Medulla oblongata (tissue), 1 donor: Measurements from ENCODE around the gene CDPF1.

ENCODE experiments used
- DNase-seq: peaks from one replicate; pipeline ENCODE4 v3.0.0-alpha.2; 2015; ENCODE audit errors: extremely low spot score

The CDPF1 gene, protein sequence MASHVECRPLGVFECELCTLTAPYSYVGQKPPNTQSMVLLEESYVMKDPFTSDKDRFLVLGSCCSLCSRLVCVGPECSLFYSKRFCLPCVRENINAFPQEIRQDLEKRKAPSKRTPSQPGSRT

DNA sequence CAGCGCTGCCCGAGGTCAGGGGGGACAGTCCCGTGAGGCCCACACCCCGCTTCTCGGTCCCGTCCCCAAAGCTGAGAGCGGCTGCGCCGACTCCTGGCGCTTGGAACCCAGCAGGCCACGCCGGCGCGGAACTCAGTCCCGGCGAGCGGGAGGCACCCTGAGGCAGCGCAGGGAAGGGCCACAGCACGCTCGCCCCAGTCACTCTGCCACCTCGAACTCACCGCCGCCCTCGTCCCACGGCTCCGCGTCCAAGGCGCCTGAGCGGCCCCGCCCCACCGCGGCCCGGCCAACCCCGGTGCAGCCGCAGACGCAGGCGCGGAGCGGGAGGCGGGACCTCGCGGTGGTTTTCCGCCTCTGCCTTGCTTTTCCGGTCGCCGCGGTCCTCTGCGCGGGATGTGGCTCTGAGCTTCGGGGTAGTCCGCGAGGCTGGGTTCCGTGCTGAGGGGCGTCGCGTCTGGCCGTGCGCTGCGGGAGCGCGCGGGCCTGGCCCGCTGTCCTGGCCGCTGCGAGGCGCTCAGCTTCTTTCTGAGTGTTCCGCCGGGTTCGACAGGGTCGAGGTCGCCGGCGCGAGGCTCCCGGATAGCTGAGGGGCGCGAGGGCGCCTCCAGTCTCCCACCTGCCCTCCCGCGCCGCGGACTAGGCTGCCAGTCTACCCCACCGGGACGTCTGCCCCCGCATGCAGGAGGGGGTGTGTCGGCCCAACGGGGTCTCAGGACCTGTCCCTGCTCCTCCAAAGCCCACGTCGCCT is at the start of gene CDPF1:
Gene CDPF1 (minus strand): TSS at position 259 of the 748 bp plus-strand sequence. CDS start 2,009 bp downstream, outside the sequence.
- peak; percentile 91 for DNase-seq

DNA sequence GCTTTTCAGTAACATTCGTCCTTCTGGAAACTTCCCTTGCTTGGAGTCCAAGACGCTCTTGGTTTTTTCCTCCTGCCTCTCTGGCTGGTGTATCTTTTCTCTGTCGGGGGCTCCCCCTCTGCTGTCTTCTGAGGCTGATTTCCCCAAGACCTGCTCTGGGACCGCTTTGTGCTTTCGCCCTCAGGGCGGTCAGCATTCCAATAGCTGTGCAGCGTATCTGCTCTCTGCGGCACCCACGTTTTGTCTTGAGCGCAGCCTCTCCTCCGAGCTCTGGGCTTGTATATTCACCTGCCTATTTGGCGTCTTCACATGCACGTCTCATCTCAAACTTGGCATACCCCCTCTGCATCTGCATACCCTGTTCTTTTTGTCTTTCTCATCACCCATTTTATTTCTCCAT is 49.0 kb upstream of the CDPF1 start:
- DNase-seq = no peak

DNA sequence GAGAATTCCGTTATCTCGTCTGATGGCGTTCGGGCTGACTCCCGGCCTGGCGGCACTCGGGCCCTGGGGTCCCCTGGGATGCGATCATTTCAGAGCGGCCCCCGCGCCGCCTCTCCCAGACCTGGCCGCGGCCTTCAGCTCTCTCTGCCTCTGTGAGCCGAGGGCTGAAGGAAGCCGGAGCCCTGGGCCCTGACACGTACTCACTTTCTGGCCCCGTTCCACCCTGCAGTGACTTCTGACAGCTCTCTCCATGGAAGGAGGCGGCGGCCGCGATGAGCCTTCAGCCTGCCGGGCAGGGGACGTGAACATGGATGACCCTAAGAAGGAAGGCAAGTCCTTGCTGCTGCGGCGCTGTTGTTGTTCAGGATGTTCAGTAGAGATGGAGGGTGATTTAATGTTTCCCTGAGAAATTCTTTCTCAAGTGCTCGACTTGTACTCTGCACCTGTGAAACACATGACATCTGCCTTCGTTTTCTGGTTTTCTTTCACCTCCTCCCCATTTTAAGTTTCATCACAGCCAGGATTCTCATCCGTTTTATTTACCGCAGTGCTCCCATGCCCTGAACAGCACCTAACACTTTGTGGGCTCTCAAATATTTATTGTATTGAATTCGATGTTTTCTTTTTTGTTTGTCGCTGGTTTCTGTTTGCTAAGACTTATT is 47.2 kb upstream of the CDPF1 start:
- DNase-seq = no peak

DNA sequence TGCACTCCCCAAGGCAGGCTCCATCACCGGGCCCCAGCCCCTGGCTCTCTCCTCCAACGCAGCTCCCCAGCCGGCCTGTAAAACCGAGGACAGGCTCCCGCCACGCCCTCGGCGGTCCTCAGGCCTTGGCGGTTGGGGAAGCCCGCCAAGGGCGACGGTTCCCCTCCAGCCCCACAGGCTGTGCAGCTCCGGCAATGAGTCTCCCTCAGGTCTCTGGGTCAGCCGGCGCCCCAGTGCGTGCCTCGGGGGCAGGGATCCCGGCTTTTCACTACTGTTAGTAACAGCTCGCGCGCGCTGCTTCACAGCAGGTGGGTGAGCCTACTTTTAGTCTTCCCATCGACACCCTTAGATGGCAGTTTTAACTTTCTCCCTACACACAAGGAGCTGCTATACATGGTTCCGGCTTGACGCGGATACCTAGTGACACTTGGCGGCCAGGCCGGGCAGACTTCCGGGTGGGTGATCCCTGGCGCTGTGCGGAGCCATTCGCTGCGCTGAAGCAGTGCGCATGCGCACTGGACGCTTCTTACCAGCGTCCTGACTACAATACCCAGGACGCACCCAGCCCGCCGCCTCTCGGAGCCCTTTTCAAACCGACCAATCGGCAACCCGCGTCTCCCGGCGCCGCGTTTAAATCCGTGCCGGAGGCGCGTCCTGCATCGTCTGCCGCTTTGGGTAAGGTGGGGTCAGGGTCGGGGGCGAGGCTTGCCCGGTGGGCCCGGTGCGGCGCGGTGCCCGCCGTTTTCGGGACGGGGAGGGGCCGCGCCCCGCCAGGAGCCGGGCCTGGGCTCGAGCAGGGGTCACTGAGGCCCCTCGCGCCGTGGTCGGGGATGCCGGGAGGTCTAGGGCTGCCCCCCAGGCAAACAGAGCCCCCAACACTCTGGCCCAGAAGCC is 46.4 kb upstream of the CDPF1 start, which contains the start of gene GTSE1:
Gene GTSE1 (plus strand): TSS at position 614 of the 894 bp plus-strand sequence. CDS start 531 bp downstream, outside the sequence.
- peak; percentile 99 for DNase-seq

DNA sequence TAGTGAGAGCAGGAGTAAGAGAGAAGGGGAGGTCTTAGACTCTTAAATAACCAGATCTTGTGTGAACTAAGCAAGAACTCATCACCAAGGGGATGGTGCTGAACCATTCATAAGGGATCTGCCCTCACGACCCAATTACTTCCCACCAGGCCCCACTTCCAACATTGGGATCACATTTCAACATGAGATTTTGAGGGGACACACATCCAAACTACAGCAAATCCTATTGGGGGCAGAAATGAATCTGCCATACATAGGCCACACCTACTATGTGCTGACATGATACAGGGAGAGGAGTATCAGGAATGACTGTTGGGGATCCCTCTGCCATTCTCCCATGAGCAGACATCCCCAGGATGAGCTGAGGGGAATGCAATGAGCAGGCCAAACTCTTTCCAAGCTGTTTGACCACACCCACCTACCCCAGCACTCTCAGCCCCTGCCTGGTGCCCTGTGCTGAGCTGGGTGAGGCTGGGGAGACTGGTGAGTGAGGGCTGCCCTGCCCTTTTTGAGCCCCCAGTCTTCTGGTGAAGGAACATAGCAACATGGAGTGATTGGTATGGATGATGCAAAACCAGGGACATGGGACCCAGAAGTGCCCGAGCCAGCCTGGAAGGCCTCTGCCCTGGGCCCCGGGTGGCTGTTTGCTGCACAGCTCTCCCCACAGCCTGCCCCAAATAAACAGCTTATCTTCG is 45.3 kb upstream of the CDPF1 start:
- DNase-seq = no peak

DNA sequence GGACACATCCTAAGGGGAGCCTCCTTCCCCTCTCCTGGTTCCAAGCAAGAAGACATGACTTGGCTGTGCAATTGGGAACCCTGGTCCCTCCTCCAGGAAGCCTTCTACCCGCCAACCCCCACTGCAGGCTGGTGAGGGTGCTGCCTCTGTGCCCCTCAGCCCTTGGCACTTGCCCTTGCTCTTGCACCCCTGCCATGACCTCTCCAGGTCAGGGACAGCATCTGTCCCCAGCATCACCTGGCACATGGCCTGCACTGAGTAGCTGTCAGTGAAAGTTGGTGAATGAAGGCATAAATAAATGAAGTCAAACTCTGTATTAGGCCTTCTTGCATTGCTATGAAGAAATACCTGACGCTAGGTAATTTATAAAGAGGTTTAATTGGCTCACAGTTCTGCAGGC is 44.7 kb upstream of the CDPF1 start:
- DNase-seq = no peak

DNA sequence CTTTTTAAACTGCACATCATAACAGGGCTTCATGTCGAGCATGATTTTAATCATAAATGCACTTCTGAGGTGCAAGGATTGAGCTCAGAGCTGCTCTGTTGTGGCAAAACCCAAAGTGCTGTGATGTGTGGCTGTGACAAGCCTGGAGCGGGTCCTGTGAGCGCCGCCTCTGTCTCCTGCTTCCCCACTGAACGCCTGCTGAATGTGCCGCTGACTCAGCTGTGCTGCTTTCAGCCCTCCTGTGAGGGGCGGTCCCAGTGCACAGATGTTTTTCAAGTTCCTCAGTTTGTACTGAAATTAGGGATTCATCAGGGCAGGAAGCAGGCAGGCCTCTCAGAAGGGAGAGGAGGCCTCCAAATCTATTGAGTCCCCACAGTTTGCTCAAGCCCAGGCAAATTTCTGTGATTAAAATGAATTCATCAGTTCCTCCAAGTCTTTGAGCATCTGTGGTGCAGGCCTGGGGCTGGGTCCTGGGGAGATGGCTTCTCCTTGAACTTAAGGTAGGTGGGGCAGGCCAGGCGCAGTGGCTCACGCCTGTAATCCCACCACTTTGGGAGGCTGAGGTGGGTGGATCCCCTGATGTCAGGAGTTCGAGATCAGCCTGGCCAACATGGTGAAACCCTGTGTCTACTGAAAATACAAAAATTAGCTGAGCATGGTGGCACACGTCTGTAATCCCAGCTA is 43.6 kb upstream of the CDPF1 start:
- DNase-seq = peak; percentile 62

DNA sequence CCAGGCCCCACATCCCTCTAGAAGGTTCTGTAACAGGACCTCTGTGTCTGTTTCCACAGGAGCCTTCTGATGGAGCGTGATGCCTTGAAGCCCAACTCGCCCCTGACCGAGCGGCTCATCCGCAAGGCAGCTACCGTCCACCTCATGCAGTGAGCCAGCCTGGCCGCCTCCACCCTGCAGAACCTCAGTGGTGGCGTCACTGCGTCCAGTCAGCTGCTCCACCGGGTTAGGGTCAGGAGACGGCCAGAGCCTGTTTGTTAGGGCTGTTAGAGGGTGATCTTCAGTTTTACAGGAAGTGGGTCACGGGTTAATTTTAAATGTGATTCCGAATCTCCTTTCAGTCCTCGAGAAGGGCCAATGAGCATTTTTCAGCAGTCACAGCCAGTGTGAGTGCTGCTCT is 42.6 kb upstream of the CDPF1 start:
- DNase-seq = no peak

DNA sequence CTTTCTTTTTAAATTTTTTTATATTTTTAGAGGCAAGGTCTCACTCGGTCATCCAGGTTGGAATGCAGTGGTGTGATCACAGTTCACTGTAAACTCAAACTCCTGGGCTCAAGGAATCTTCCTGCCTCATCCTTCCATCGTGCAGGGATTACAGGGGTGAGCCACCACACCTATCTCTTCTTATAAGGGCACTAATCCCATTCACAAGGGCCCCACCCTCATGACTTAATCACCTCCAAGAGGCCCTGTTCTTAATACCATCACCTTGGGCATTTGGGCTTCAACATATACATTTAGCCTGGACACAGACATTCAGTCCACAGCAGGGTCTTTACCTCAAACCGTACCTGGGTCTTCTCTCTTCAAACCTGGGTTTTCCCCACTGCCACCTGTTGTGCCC is 42.1 kb upstream of the CDPF1 start:
- DNase-seq = no peak

DNA sequence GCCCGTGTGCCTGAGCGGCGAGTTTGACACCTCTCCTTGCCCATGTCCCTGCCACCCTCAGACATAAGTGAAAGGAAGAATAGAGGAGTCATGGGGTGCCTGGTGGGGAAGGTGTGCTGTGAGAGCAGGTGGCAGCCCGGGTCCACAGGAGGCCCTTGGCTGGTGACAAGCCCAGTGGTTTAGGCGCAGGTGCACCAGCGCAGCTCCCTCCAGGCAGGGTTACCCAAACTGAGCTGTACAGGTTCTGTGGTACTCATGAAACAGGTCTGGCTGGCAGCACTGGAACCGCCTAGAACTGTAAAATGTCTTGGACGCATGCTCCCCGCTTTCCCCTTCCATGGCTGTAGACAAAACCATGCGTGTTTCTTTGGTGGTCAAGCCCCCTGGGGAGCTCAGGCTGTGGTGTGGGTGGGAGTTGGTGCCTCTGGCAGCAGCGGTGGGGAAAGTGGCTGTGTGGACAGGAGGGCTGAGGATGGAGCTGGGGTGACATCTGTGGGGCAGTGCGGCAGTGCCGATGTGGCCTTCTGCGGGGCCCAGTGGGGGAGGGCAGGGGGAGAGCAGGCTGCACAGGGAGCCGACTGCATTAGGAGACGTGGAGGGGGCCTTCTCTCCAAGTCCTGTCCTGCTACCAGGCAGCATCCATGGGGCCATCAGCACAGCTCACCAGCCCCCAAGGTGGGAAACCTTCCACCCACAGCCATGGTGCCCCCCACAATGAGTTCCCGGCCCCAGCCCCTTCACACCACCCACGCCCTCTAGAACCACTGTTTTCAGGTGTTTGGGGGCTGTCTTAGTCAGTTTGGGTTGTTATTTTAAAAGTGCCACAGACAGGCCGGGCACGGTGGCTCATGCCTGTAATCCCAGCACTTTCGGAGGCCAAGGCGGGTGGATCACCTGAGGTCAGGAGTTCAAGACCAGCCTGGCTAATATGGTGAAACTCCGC is 41.0 kb upstream of the CDPF1 start:
- no peak for DNase-seq

DNA sequence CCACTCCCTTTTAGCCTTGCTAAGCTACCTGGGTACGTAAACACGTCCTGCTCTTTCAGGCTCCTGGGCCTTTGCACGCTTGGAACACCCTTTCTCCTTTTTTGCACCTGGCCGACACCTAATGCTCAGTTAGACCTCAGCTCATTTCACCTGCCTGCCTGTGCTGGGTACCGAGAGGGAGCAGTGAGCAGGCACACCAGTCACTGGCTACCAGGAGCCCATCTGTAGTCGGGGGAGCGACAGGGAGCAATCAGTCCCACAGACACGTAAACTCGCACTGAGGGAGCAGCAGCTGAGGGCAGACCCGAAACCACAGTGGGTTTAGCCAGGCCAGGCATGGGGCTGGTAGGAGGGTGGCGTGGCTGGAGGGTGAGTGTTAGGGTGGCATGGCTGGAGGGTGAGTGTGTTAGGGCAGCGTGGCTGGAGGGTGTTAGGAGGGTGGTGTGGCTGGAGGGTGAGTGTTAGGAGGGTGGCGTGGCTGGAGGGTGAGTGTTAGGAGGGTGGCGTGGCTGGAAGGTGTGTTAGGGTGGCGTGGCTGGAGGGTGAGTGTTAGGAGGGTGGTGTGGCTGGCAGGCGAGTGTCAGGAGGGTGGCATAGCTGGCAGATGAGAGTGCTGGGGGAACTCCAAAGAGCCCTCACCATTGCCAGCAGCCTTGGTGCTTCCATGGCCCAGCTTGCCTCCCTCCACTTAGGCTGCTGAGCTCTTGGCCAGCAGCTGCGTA is 40.2 kb upstream of the CDPF1 start:
- no peak for DNase-seq

DNA sequence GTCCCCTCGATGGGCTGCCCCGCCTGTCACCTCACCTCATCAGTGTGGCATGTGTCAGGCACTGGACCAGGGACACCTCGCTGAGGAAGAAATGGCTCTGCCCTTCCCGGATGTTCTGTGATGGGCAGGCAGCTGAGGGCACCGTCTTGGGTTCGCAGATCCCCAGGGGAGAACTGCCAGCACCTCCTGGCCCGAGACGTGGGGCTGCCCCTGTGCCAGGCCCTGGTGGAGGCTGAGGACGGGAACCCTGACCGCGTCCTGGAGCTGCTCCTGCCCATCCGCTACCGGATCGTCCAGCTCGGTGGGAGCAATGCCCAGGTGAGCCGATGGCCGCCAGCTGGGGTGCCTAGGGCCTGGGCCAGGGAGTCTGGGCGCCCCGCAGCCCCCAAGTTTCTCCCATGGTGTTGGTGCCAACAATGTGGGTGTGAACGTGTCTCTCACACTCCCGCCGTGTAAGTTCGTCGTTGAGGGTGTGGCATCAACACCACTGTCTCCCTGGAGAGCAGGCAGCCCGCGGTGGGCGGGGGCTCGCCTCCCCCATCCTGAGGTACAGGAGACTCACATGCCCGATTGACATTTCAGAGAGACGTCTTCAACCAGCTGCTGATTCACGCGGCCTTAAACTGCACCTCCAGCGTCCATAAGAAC is 39.3 kb upstream of the CDPF1 start:
- DNase-seq = no peak

DNA sequence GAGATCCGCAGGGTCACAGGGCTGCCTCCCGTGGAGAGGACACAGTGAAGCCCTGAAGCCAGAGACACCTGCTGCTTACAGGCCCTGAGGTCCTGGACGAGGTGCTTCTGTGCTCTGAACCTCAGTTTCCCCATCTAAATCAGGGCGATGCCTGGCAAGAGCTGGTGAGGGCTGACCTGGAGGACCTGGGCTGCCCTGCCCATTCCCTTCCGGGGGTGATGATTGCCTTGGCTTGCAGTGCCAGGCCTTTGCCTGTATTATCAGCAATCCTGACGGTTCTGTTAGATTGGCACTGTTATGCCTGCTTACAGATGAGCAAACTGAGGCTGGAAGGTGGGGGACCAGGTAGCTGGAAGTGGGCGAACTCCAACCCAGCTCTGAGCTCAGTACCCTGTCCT is 38.8 kb upstream of the CDPF1 start:
- DNase-seq = no peak

DNA sequence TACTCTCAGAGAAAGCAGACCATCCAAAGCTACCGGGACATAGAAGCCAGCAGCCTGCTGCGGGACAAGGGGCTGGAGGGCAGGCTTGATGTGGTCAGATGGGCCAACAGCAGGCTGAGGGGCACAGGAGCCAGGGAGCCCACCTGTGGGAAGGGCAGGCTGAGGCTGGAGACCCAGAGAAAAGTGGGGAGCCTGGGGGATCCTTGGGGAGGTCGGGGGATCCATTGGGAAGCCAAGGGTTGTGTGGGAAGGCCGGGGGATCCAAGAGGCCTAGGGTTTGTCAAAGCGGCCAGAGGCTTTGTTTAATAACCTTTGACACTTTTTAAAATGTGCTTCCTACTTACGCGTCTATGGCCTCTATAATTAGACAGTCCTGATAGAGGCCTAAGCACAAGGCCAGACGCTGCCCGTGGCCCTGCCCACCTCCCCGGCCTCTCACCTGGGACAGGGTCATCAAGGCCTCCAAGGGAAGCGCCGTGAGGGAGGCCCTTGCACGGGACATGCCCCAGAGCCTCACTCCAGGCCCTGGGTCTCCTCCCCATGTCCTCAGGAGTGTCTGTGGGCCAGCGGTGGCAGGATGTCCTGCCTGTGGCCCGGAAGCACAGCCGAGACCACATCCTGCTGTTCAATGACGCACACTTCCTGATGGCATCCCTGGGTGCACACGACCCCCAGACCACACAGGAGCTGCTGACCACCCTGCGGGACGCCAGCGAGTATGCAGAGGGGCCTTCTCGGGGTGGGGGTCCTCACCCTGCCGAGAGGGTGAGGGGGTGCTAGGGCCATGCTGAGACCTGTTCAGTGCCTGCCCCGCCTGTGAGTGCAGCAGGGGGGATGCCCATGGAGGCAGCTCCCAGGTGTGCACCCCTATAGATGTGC is 38.0 kb upstream of the CDPF1 start:
- no peak for DNase-seq

DNA sequence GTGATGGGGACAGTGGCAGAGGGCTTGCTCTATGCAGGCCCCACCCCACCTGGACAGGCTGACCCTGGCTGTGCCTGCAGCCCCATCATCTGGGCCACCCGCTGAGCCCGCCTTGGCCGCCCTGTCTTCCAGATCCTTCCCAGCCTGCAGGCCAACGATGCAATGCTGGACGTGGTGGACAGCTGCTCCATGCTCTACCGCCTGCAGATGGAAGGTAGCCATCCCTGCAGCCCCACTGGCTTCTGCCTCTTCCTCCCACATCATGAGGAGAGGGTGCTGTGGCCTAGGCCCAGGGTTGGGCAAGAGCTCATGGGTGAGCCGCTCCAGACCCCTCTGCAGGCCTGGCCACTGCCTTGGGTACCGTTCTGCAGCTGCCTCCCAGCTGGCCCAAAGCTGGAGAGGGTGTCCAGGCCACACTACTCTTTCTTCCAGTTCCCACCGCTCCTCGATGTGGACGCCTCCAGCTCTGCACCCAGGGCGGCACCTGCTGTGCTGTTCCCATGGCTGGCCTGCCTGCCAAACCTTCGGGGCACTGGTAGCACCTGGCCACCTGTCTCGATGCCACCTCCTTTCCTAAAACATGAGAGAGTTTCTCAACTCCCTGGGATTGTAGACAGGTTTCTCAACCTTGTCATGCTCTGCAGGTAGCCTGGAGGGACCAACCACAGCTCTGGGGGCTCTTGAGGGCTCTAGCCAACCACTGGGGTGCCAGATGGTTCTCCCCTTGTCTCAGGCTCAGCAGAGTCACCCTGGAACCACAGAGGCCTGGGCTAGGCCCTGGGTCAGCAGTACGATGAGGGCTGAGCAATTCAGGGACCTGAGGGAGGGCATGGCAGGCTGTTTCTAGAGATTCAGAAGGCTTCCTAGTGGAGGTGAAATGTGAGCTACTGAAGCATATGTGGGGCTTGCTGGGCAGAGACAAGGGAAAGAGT is 37.1 kb upstream of the CDPF1 start:
- DNase-seq = no peak

DNA sequence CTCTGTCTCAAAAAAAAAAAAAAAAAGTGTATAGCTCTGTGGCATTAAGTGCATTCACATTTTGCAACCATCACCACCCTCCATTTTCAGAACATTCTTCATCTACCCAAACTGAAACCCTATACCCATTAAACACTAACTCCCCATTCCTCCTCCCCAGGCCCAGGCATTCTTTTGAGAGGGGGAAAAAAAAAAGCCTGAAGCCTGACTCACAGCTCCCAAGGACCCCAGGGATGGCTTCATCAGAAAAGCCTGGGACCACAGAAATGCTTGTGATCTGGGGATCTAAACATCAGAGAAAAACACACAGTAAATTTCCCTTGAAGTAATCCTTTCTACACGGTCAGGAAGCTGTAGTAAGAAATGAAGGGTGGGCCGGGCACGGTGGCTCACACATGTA is 35.9 kb upstream of the CDPF1 start:
- no peak for DNase-seq
